ENCODE measurements around the gene SND1. TPM values are rescaled to one million over a fixed set of nuclear protein-coding genes. Genes with fewer than 3 reads are reported as not detected.
A peak's percentile ranks its signal among the peaks of the same experiment; 100 is the strongest.

SND1 gene
- total RNA-seq, 6 experiments from 2014 or later, result 77.5 to 150 (median 126) TPM

DNA sequence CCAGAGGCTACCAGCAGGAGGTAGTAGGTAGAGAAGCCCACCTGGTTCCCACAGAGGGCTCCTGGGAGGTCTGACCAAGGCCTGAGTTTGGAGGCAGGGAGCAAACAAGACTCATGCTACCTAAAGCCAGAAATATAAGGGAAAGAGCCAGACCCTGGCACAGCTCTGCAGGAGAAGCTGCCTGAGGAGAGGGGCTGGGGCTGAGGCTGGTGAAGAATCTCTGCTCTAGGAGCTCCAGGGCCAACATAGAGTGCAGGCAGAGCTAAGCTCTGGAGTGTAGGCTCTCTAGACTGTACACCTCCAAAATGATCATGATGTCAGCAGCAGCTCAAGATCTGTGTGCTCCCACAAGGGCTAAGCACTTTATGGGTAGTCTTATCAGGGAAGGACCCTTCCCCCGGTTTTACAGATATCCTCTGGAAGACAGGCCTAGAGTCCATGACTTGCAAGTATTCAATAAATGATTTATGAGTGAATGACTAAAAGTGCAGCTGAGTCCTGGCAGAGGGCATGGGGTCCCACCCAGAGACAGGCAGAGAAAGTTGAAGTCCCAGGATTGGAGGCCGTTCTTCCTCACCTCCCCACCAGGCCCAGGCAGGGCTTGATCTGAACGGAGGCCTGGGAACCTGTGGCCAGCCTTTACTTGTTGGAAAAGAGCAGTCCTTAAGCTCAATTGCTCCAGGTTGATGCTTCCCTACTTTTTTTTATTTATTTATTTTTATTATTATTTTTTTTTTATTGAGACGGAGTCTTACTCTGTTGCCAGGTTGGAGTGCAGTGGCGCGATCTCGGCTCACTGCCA lies 450.7 kb downstream of the SND1 start:
- Histone ChIP-seq H3K36me3 (no peaks in the 10 kb centered on the region), H3K27me3 (no peaks in the 10 kb centered on the region), H3K9me3 (no peaks in the 10 kb centered on the region), H3K4me1 (peaks cover 0 to 13% (median 0%) of the 10 kb centered on the region in 4 donors), H3K27ac (no peak overlapping the region), H3K4me3 (no peak overlapping the region)
- DNase-seq (no peak), ATAC-seq (peak in 1 of 4 donors; percentile 9)
- TF ChIP-seq CTCF (IDR thresholded peaks at IDR 0.05), result no peak
- TF ChIP-seq POLR2A (IDR thresholded peaks at IDR 0.05), result no peak
- intact Hi-C loops (cut with DNase I), result no loop called here
- 93% methylated on average over 6 of the region's 7 CpGs for WGBS (ENCODE audit: insufficient coverage, low coverage, low lambda C conversion rate, missing lambda C conversion rate)

DNA sequence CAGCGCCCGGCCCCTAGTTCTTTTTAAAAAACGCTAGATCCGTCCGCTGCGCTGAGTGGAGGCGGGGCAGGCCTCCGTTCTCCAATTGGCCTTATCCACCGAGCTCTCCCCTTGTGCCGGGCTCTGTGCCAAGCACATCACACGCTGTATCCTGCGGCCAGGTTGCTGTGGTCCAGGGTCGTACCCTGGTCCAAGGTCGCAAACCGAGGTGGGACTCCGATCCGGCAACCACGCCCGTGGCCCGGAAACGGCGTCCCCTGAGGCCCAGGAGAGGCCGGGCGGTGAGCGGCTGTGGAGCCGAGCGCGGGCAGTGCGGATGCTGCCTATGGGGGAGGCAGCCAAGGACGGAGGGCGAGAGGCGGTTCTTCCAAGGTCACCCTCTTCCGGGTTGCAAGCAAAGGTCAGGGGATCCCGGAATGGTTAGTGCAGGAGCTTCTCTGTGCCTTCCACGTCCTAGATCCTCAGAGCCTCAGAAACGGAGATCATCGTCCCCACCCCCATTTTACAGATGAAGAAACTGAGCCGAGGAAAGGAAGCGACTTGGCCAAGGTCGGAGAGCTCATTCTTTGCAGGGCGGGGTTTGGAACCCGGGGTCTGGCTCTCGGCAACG lies 451.6 kb downstream of the SND1 start:
- Histone ChIP-seq H3K9me3 (no peaks in the 10 kb centered on the region), H3K4me1 (peaks cover 0 to 13% (median 0%) of the 10 kb centered on the region in 4 donors), H3K27me3 (no peaks in the 10 kb centered on the region), H3K4me3 (peak overlapping the region; percentile 4 to 32 (median 6)), H3K36me3 (no peaks in the 10 kb centered on the region), H3K27ac (no peak overlapping the region)
- WGBS (ENCODE audit: insufficient coverage, low coverage, low lambda C conversion rate, missing lambda C conversion rate), result 38% methylated on average over 15 of the region's 44 CpGs
- intact Hi-C loops (cut with DNase I), result no loop called here
- peak; percentile 21 to 34 (median 28) for ATAC-seq
- peak in 2 of 3 donors; percentile 37 to 60 for DNase-seq
- TF ChIP-seq POLR2A (IDR thresholded peaks at IDR 0.05), result no peak
- no peak for TF ChIP-seq CTCF (IDR thresholded peaks at IDR 0.05)

- DNase-seq (peak in 1 of 3 donors; percentile 53), ATAC-seq (peak in 3 of 4 donors; percentile 8 to 11 (median 9))
- no peak for TF ChIP-seq POLR2A (IDR thresholded peaks at IDR 0.05)
- WGBS (ENCODE audit: insufficient coverage, low coverage, low lambda C conversion rate, missing lambda C conversion rate), result 6% methylated on average over 6 of the region's 59 CpGs
- intact Hi-C loops (cut with DNase I), result no loop called here
- H3K27me3 ChIP-seq, result no peaks in the 10 kb centered on the region
- H3K27ac ChIP-seq, result no peak overlapping the region
- H3K9me3 ChIP-seq, result no peaks in the 10 kb centered on the region
- no peaks in the 10 kb centered on the region for H3K36me3 ChIP-seq
- H3K4me3 ChIP-seq, result peak overlapping the region; percentile 4 to 32 (median 6)
- peaks cover 0 to 13% (median 0%) of the 10 kb centered on the region in 4 donors for H3K4me1 ChIP-seq
These were observed 452.2 kb downstream of the SND1 start for GRCh38 chr7:128104108-128104742.

GRCh38 chr7:128105228-128106022 lies 453.4 kb downstream of the SND1 start:
- no peaks in the 10 kb centered on the region for H3K27me3 ChIP-seq
- peak in 1 of 3 donors; percentile 35 for DNase-seq
- no peak overlapping the region for H3K27ac ChIP-seq
- H3K4me1 ChIP-seq, result peaks cover 0 to 13% (median 0%) of the 10 kb centered on the region in 4 donors
- TF ChIP-seq CTCF (IDR thresholded peaks at IDR 0.05), result no peak
- TF ChIP-seq POLR2A (IDR thresholded peaks at IDR 0.05), result no peak
- no peak for ATAC-seq
- no peaks in the 10 kb centered on the region for H3K9me3 ChIP-seq
- intact Hi-C loops (cut with DNase I), result no loop called here
- WGBS (ENCODE audit: insufficient coverage, low coverage, low lambda C conversion rate, missing lambda C conversion rate), result 41% methylated on average over 3 of the region's 11 CpGs
- H3K4me3 ChIP-seq, result no peak overlapping the region
- no peaks in the 10 kb centered on the region for H3K36me3 ChIP-seq

Measured in right lobe of liver (tissue), 6 donors.